ENCODE measurements around the gene TMEM234. TPM values are rescaled to one million over a fixed set of nuclear protein-coding genes. Genes with fewer than 3 reads are reported as not detected.

Gene TMEM234
- total and polyA plus RNA-seq, 8 donors, result 19.3 to 24.8 (median 21.6) TPM

- Histone ChIP-seq H3K9me3 (no peaks in the 10 kb centered on the region), H3K27me3 (no peaks in the 10 kb centered on the region), H3K4me3 (peak within 1 kb of the TSS in 1 of 2 donors; percentile 28), H3K36me3 (no peaks in the 10 kb centered on the region), H3K27ac (peak within 1 kb of the TSS; percentile 59 to 75), H3K4me1 (peaks cover 12 to 60% of the 10 kb centered on the region in 2 donors)
- intact Hi-C loops (cut with DNase I), result no loop called here
- ATAC-seq (peak; percentile 16), DNase-seq (peak in 1 of 4 donors; percentile 36)
- no peak for TF ChIP-seq CTCF (IDR thresholded peaks at IDR 0.05)
These were observed 24.7 kb upstream of the TMEM234 start, which contains the start of gene FAM167B for GRCh38 chr1:32246888-32247273. TSS of gene FAM167B (plus strand) at chr1:32247222. CDS start at chr1:32247422, 200 bp downstream.

- intact Hi-C loops (cut with DNase I), result no loop called here
- Histone ChIP-seq H3K27ac (peak overlapping the region in 1 of 2 donors; percentile 37), H3K4me1 (peaks cover 13 to 42% of the 10 kb centered on the region in 2 donors), H3K27me3 (peaks cover 0 to 22% of the 10 kb centered on the region in 2 donors), H3K36me3 (no peaks in the 10 kb centered on the region), H3K4me3 (peak overlapping the region in 1 of 2 donors; percentile 11), H3K9me3 (no peaks in the 10 kb centered on the region)
- peak in 1 of 4 donors; percentile 67 for DNase-seq
- no peak for ATAC-seq
- no peak for TF ChIP-seq CTCF (IDR thresholded peaks at IDR 0.05)
These were observed 20.2 kb upstream of the TMEM234 start for GRCh38 chr1:32242341-32242851.

- DNase-seq (peak; percentile 57 to 86 (median 75)), ATAC-seq (peak; percentile 72)
- no peak for TF ChIP-seq CTCF (IDR thresholded peaks at IDR 0.05)
- H3K27ac ChIP-seq, result peak overlapping the region; percentile 78 to 82
- intact Hi-C loops (cut with DNase I), result no loop called here
- H3K27me3 ChIP-seq, result peaks cover 0 to 22% of the 10 kb centered on the region in 2 donors
- H3K9me3 ChIP-seq, result no peaks in the 10 kb centered on the region
- H3K4me1 ChIP-seq, result peaks cover 13 to 32% of the 10 kb centered on the region in 2 donors
- H3K36me3 ChIP-seq, result no peaks in the 10 kb centered on the region
- H3K4me3 ChIP-seq, result peak overlapping the region; percentile 59 to 67
These were observed 19.0 kb upstream of the TMEM234 start for GRCh38 chr1:32241001-32241763.

GRCh38 chr1:32240140-32240951 is 18.2 kb upstream of the TMEM234 start:
- peak in 1 of 2 donors; percentile 16 for TF ChIP-seq CTCF (IDR thresholded peaks at IDR 0.05)
- peak; percentile 88 for ATAC-seq
- intact Hi-C loops (cut with DNase I), result no loop called here

More at GRCh38 chr1:32240140-32240951, 18.2 kb upstream of the TMEM234 start:
- peaks cover 0 to 22% of the 10 kb centered on the region in 2 donors for H3K27me3 ChIP-seq
- H3K36me3 ChIP-seq, result no peaks in the 10 kb centered on the region
- no peaks in the 10 kb centered on the region for H3K9me3 ChIP-seq
- peak overlapping the region; percentile 59 to 67 for H3K4me3 ChIP-seq
- peaks cover 13 to 24% of the 10 kb centered on the region in 2 donors for H3K4me1 ChIP-seq
- peak; percentile 49 to 89 (median 74) for DNase-seq
- H3K27ac ChIP-seq, result peak overlapping the region; percentile 78 to 82
